GM19397 (cell line): Measurements from ENCODE around the gene PNMA1.
A peak's percentile ranks its signal among the peaks of the same experiment; 100 is the strongest.
"Not testable (repeated sequence)": the region's sequence is repeated elsewhere in the genome, so short reads cannot be mapped to it uniquely, and the experiment has no call there.

Experiments
- ATAC-seq: cut with Tn5 transposase; IDR thresholded peaks from one replicate; pipeline ENCODE4 v1.9.1; 2021; ENCODE audit warnings: mild to moderate bottlenecking, moderate library complexity; ENCODE audit not compliant: unreplicated experiment

The PNMA1 gene

DNA sequence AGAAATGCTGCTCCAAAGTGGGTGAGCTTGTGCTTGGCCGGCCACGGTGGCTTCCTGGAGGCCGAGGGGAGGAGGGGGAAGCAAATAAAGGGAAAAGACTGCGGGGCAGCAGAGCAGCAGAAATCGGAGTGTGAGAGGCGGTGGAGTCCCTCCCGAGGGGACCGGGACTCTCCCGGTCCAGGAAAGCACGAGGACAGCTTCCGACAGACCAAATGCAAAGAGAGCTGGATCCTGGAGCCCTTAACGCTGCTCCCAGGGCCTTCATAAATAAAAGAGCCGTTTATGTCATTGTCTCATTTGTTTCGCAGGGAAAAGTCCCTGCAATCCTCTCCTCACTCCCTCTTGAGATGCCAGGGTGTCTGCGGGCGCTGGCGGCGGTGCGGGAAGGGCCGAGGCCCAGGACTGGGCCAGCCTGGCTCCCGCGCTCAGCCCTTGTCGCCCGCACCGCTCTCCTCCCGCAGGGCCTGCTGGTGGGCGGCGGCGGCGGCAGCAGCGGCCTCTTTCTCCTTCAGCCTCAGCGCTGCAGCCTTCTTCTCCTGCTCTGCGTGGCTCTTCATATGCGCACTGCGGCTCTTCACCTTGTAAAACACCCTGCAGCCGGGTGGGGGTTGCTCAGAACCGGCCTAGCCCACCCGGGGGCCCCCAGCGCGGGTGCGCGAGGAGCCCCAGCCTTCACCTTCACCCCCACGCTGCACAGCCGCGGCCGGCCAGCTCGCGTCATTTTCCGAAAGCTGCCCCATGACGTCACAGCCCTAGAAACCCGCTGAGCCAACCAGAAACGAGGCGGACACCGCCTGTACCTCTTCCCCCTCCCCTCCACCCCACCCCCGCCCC is 4.5 kb upstream of the PNMA1 start:
- ATAC-seq: no peak

DNA sequence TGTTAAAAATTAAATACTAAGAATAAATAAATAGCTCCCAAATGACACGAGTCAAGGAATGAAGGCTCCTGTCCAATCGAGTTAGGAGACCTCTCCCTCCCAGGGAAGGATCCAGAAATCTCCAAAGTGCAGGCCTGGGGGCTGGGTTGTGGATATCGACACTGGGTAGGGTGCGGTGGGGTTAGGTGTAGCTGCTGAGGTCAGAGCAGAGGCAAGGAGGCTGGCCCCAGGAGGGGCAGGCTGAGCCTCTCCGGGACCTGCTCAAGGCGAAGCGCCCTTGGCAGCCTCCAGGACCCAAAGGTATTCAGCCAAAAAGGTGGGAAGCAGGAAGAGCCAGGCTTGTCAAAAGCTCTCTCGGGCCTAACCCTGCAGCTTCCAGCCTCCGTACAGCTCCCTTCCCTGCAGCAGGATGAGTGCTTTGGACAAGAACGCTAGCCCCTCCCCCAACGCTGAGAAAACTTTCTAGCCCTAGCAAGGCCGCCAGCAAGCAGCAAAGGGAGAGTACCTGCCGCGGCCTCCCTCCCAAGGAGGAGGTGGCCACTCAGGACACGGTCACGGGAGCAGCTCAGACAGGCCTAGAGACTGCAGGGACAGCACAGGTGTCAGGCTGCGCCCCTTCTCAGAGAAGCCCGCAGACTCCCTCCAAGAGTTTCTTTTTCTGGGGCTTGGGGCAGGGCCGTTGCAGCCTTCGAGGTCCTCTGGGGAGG is 3.7 kb upstream of the PNMA1 start:
- ATAC-seq: no peak

DNA sequence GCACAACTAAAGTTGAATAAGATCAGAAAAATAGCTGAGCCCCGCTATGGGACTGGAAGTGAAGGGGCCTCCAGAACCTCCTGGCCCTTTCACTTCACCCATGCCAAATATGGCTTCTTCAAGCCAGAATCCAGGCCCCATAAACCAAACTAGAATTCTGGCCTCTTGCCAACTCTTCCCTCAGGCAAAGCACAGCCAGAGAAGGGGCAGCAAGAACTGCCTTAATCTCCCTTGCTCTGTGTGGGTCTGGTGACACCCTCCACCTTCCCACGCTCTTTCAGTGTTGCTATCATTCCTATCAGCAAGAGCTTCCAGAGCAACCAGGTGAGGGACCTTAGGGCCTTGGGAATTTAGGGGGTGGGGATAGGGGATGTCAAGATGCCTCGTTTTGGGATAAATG is 3.1 kb upstream of the PNMA1 start:
- ATAC-seq: no peak

DNA sequence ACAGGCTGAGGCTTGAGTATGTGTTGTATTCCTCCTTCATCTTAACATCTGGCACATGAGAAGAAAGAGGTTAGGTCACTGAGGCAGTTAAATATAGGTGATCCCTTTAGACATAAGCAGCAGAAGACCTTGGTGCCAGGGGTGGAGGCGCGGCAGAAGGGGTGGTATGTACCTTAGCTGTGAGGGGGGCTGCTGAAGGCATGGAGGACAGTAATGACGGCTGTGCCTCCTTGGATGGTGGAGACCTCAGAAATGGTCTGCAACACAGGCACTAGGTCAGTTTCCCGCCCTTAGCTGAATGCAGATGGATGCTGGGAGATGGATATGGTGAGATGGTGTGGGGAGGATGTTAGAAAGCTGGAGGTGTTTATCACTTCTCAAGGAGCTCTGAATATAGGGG is 1.5 kb upstream of the PNMA1 start:
- ATAC-seq: no peak

DNA sequence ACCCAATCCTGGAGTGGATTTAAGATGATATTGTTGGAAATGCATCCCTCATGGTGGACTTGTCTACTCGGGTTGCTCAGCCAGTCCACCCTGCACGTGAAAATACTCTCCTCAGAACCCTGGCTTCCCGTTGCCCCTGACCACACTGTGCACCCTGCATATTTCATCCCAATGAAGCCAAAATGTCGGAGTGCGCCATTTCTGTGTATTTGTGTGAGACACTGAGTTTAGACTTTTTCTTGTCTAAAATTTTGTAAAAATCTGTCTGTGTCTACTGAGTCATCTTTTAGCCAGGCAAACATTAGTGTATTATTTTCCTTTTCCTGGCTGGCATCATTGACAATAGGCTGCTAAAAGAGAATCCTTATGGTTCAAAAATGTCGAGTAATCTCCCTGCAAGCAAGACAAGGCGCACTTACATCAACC is 485 bp upstream of the PNMA1 start:
- no peak for ATAC-seq

DNA sequence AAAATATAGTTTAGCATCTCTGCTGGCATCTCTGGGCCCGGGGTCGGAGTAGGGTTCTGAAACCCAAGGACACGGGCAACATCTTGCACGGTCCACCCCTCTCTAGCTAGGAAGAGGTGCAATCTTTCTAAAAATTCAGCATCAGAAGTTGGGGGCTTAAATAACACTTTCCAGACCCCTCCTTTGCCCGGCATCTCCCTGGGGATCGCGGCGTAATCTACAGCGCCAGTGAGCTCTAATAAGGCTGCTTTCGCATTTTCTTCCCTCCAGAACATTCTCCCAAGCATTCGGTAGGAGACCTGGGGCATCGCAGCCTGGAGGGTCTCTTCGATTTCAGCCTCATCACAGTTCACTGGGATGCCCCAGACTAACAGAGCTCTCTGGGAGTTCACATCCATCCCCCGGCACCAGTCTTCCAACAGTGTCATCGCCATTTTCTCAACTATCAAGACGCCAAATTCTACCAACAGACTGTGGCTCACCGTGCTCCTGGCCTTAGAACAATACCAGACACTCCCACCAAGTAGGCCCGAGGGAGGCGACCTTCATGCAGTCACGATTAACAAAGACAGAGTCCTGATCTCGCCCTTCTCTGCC is 880 bp downstream of the PNMA1 start:
- no peak for ATAC-seq

DNA sequence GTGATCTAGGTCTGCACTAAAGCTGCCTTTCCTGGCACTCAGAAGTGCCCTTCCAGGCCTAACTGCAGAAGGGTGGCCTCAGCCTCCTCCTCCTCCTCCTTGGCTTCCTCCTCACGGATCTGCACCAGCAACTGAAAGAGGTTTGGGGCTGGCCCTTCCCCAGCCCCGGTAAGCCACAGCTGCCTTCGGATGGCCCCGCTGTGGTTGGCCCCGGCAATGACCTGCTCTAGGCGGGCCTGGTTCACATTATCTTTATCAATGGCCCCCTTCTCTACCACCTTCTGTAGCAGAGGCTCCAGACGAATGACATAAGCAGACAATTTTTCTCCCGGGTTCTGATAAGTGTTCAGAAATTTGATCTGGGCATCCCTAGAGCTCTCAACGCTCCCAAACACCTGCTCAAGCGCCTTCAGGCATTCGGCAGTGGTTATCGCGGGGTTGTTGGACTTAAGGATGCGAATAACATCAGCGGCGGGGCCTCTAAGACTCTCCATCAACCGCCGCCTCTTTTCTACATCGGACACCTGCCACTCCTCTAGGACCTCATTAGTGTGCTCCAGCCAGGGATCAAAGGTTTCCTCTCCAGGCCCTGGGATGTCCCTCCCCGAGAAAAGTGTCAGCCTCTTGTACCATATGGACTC is 1.5 kb downstream of the PNMA1 start:
- ATAC-seq: no peak

DNA sequence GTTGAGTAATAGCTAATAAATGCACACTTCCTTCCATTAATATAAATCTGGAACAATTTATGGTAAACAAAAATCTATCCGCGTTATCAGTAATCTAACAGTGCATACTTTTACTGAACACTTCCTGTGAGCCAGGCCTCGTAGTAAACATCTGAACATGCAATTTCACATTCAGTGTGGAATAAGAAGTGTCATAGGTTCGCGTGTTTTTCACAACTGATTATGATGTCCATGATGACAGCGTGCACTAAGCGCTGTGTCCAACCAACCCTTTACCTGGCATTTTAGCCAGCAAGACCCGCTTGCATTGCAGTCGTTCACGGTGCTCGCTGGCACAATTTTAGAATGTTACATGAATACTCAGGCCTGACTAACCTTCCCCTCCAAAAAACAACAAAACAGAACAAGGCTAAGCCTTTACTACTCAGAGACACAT is 2.1 kb downstream of the PNMA1 start:
- ATAC-seq: no peak

DNA sequence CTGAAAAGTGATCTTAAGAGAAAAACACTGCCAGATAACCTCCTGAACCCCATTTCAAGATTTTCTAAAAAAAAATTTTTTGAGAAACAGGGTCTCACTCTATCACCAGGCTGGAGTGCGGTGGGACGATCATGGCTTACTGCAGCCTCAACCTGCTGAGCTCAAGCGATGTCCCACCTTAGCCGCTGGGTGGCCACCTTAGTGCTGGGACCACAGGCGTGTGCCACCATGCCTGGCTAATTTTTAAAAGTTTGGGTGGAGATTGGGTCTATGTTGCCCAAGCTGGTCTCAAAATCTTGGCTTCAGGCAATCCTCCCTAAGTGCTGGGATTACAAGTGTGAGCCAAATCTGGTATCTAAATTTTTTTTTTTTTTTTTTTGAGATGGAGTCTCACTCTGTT is 3.4 kb downstream of the PNMA1 start:
- no peak for ATAC-seq

DNA sequence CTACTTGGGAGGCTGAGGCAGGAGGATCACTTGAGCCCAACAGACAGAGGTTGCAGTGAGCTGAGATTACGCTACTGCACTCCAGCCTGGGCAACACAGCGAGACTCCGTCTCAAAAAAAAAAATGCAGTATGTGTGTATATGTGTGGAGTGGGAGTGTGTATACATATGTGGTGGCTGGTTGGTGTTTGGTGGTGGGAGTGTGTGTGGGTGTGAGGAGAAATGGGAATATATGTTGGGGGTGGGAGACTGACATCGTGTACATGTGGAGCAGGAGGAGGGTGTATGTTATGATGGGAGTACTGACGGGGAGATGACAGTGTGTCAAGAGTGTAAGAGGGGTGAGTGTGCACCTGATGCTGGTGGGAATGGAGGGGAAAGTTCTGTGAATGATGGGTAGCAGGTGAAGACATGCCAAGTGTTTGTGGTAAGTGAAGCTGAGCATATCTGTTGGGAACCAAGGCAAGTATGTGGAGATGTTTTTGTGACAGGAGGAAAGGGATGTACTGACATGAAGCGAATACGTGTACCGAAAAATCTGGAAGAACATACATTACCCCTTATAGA is 4.2 kb downstream of the PNMA1 start:
- no peak for ATAC-seq

DNA sequence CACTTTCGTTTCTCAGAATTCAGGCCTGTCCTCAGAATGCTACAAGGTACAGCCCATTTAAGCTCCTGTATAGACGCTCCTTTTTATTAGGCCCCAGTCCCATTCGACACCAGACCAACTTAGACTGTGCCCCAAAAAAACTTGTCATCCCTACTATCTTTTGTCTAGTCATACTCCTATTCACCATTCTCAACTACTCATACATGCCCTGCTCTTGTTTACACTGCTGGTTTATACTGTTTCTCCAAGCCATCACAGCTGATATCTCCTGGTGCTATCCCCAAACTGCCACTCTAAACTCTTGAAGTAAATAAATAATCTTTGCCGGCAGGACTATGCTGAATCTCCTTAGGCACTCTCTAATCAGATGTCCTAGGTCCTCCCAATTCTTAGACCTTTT is 6.1 kb downstream of the PNMA1 start:
- ATAC-seq: not testable (repeated sequence)

DNA sequence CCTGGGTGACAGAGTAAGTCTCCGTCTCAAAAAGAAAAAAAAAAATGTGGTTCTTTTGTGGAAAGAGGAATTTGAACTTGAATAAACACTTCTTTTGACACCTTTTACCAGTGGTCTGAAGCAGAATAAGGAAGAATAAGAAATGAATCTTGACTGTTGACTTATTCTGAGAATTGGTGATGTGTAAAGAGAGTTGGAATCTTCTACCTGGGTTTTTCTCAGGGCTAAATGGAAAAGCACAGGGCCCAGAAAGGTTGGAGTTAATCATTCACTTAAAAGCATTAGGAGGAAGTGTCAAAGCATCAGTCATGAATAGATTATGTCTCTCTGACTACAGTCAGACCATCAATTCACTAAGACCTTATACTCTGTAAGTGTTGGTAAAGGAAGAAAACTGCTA is 13.9 kb downstream of the PNMA1 start:
- no peak for ATAC-seq

DNA sequence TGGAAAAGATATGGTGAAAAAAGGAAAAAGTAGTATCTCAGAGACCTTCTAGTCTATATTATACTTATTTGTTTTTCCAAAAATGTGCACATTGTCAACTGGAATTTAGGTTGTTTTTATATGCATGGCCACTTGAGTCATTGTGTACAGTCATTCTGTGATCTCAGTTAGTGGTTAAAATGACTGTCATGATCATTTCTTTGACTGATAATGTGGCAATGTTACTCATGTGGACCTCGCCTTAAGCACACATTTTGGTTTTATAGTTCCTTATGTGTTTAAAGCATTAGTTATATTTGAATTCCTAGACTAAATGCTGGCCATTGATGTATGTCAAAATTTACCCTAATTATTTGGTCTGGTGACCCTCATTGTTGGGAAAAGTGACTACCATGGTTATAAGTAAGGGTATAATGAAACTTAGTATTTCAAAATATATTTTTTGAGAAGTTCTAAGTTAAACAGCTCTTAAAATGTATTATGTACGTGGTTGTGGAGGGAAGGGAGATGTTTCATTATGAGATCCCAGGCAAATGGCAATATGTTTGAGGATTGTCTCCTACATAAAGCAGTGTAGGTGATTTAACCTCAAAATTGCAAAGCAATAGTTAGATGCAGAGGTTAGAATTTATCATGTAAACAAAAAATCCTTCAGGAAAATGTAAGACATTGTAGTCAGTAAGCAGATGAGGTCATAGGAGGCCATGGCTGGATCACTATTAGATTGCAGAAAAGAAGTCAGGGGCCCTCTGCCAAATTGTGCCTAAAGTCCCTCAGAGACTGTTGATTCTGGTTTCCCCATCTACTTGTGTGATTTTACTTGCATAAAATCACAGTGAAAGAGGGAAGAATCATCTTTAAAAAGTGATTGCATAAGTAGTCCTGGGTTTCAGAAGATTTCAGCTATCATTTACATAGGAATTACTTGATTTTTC is 17.5 kb downstream of the PNMA1 start:
- peak; percentile 70 for ATAC-seq

DNA sequence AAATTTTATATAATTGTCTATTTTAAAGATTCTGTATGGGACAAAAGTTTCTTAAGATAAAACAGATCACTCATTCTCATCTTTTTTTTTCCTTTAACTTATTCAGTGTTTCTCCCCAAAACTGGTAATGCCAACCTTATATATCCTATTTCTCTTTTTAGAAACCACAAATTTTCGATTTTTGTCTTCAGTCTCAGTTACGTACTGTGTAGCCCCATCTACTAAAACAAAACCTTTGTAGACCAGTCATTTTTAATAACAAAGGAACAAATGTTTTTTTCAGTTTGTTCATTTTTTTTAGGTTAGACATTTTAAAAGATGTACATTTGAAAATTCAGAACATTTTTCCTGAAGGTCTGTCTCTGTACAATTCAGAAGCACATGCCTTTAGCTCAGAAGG is 18.2 kb downstream of the PNMA1 start:
- ATAC-seq: peak; percentile 21

DNA sequence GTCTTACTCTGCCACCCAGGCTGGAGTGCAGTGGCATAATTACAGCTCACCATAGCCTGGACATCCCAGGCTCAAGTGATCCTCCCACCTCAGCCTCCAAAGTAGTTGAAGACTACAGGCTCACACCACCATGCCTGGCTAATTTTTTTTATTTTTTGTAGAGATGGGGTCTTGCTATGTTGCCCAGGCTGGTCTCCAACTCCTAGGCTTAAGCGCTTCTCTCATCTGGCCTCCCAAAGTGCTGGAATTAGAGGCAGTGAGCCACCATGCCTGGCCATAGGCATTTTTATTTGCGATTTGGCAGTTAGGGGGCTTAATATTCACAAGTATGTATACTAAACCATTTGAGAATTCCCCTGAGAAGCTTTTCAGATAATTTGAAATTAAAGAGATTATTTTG is 19.1 kb downstream of the PNMA1 start:
- no peak for ATAC-seq

DNA sequence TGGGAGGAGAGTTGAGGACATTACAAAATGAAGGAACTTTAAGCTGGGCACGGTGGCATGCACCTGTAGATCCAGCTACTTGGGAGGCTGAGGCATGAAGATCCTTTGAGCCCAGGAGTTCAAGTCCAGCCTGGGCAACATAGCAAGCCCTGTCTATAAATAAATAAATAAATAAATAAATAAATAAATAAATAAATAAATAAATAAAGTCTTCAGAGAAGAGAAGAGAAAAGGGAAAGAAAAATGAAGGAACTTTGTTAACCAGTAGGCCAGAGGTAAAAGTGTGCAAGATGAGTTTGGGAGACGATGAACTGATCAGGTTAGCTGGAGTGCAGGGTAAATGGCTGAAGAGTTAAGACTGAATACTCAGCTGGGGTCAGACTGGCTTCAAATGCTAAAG is 20.1 kb downstream of the PNMA1 start:
- ATAC-seq: no peak

DNA sequence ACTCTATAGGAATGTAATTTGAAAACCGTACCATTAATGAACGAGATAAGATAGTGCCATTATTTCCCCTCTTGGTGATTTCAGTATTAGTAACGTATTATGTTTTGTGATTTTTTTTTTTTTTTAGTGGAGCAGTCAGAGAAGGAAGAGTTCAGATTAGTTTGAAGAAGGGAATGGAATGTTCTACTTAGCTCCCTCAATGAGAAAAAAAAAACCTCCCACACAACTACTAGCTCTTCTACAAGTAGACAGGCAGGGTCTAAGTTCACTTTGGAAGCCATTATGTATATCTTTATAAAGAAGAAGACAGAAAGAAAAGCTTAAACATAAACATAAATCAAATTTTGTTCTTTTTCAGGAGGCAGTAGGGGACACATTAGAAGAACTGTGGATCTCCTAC is 27.3 kb downstream of the PNMA1 start:
- no peak for ATAC-seq

DNA sequence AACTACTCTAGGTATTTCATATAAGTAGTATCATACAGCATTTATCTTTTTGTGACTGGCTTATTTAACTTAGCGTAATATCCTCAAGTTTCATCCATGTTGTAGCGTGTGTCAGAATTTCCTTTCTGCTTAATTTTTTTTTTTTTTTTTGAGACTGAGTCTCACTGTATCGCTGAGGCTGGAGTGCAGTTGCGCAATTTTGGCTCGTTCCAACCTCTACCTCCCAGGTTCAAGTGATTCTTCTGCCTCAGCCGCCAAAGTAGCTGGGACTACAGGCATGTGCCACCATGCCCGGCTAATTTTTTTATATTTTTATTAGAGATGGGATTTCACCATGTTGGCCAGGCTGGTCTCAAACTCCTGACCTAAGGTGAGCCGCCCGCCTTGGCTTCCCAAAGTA is 28.9 kb downstream of the PNMA1 start:
- no peak for ATAC-seq

DNA sequence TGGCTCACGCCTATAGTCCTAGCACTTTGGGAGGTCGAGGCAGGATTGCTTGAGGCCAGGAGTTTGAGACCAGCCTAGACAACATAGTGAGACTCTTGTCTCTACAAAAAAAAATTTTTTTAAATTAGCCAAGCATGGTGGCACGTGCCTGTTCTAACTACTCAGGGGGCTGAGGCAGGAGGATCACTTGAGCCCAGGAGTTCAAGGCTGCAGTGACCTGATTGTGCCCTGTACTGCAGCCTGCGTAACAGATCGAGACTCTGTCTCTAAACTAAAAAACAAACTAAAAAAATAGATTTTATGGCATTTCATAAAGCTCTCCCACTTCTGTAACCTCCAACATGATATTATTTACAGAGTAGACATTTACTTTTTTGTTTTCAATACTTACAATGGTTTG is 29.6 kb downstream of the PNMA1 start:
- ATAC-seq: no peak

DNA sequence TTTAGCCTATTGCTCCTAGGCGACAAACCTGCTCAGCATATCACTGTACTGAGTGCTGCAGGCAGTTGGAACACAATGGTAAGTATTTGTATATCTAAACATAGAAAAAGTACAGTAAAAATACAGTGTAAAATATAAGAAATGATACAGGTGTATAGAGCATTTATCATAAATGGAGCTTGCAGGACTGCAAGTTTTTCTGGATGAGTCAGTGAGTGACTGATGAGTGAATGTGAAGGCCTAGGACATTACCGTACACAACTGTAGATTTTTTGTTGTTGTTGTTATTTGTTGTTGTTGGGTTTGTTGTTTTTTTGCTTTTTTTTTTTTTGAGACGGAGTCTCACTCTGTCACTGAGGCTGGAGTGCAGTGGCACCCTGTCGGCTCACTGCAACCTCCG is 33.4 kb downstream of the PNMA1 start:
- ATAC-seq: no peak
